Neural cell (in vitro differentiated cells): Measurements from ENCODE around the gene WDR7.

Experiments
- EP300 ChIP-seq: fragments of 450-650 bp; conservative IDR thresholded peaks from 2 replicates; pipeline ENCODE4 v1.6.1; 2014; ENCODE audit warnings: antibody characterized with exemption, mild to moderate bottlenecking, moderate library complexity; ENCODE audit not compliant: poor library complexity, severe bottlenecking
- EZH2 ChIP-seq: fragments of 200-600, 300-800 bp; shearing (Covaris generic), sonication (generic); IDR thresholded peaks from 2 replicates; pipeline ENCODE4 v1.6.1; 2014; ENCODE audit warnings: antibody characterized with exemption, low read length, borderline replicate concordance, mild to moderate bottlenecking; ENCODE audit not compliant: insufficient read depth, poor library complexity, severe bottlenecking
- MXI1 ChIP-seq: fragments of 450-650 bp; conservative IDR thresholded peaks from 2 replicates; pipeline ENCODE4 v1.6.1; 2014; ENCODE audit warnings: antibody characterized with exemption, mild to moderate bottlenecking; ENCODE audit not compliant: poor library complexity, severe bottlenecking
- POLR2AphosphoS5 ChIP-seq: IDR thresholded peaks from 2 replicates; pipeline ENCODE4 v1.6.1; 2012
- REST ChIP-seq: IDR thresholded peaks from 2 replicates; pipeline ENCODE4 v1.6.1; 2012; ENCODE audit warnings: borderline replicate concordance
- TAF1 ChIP-seq: IDR thresholded peaks from 2 replicates; pipeline ENCODE4 v1.6.1; 2012; ENCODE audit warnings: low read depth
- TF ChIP-seq, protein P1 (sequence below): fragments of 450-650 bp; IDR thresholded peaks from 2 replicates; pipeline ENCODE4 v1.5.1; 2014; ENCODE audit warnings: antibody characterized with exemption, mild to moderate bottlenecking, moderate library complexity; ENCODE audit not compliant: poor library complexity, severe bottlenecking

DNA sequence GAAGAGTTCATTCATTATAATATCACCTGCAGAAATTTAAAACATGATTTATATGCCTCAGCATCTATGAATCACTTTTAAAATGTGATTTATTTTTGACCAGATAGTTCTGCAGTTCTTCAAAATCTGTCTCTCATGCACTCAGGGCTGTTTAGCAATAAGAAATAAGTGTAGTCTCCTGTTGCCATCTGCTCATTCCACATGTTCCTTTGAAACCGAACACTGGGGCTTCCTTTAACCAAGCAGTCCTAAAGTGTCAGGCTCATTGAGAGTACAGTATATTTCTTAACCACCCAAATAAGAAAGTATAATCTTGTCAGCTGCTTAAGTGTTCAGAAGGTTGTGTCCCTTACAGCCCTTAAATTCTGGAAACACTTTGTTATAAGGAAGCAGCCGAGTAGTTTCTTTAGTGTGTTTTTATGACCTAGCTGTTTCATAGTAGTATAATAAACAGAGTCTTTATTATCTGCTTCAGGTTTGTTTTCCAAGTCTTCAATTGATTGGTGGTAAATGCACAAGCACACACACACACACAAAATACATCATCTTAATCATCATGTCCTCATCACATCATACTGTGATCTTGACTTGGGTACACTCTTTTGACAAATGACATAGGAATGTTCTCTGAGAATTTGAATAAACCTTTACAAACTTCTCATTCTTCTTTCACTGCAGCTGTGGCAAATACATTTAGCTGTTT, 10.4 kb downstream of the WDR7 start:
- TF ChIP-seq EZH2 = no peak
- TF ChIP-seq REST = no peak
- TF ChIP-seq, protein P1, sequence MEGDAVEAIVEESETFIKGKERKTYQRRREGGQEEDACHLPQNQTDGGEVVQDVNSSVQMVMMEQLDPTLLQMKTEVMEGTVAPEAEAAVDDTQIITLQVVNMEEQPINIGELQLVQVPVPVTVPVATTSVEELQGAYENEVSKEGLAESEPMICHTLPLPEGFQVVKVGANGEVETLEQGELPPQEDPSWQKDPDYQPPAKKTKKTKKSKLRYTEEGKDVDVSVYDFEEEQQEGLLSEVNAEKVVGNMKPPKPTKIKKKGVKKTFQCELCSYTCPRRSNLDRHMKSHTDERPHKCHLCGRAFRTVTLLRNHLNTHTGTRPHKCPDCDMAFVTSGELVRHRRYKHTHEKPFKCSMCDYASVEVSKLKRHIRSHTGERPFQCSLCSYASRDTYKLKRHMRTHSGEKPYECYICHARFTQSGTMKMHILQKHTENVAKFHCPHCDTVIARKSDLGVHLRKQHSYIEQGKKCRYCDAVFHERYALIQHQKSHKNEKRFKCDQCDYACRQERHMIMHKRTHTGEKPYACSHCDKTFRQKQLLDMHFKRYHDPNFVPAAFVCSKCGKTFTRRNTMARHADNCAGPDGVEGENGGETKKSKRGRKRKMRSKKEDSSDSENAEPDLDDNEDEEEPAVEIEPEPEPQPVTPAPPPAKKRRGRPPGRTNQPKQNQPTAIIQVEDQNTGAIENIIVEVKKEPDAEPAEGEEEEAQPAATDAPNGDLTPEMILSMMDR = no peak
- no peak for TF ChIP-seq EP300
- no peak for TF ChIP-seq MXI1
- no peak for TF ChIP-seq POLR2AphosphoS5
- TF ChIP-seq TAF1 = no peak
